ENCODE data around the gene MCEMP1.
"Not testable (repeated sequence)": the region's sequence is repeated elsewhere in the genome, so short reads cannot be mapped to it uniquely, and the experiment has no call there.

The MCEMP1 gene

GRCh38 chr19:7643629-7644549, 33.0 kb upstream of the MCEMP1 start:
- DNase-seq = not testable (repeated sequence)

GRCh38 chr19:7644550-7644877, 32.4 kb upstream of the MCEMP1 start:
- DNase-seq = no peak

DNA sequence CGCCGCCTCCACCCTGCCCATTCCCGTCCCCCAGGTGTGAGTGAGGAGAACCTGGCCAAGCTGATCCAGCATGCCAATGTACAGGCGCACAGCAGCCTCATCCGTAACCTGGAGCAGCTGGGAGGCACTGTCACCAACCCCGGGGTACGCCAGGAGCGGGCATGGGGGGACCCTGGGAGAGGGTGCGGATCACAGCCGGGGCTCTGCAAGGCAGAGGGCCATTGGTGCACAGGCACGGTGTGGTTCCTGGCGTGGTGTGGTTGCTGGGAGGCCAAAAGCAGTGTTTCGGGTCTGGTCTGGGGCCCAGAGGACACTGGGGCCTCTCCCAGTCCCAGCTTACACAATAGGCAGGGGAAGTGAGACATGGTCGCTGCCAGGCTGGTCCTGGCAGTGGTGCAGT, 31.7 kb upstream of the MCEMP1 start:
- DNase-seq = no peak

DNA sequence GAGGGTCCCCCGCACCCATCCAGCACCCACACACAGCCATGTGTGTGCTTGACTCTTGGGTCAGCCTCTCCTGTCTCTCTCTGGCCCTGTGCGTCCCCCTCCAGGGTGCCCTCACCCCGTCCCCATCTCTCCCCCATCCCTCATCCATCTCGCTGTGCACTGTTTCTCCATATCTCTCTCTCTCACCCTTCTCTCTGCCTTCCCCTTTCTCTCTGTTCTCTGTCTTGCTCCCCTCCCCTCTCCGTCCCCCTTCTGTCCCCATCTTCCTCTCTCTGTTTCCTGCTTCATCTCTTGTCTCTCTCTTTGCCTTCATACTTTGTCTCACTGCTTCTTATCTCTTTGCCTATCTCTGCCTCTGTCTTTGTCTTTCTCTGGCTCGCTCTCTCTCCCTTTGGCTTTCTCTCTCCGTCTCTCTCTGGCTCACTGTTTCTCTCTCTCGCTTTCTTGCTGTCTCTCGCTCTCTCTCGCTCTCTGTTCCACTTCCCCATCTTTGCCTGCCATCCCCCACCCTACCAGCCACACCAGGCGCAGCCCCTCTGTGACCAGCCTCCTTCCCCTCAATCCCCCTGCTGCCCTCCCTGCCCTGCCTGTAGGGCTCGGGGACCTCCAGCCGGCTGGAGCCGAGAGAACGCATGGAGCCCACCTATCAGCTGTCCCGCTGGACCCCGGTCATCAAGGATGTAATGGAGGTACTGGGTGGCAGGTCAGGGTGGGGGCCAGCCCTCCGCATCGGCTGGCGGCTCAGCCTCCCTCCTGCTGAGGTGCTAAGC, 31.0 kb upstream of the MCEMP1 start:
- no peak for DNase-seq

GRCh38 chr19:7646426-7646700, 30.5 kb upstream of the MCEMP1 start:
- DNase-seq = no peak

- no peak for DNase-seq
Observed at GRCh38 chr19:7647156-7647555, 29.7 kb upstream of the MCEMP1 start.

GRCh38 chr19:7648265-7649014, 28.4 kb upstream of the MCEMP1 start:
- no peak for DNase-seq

DNA sequence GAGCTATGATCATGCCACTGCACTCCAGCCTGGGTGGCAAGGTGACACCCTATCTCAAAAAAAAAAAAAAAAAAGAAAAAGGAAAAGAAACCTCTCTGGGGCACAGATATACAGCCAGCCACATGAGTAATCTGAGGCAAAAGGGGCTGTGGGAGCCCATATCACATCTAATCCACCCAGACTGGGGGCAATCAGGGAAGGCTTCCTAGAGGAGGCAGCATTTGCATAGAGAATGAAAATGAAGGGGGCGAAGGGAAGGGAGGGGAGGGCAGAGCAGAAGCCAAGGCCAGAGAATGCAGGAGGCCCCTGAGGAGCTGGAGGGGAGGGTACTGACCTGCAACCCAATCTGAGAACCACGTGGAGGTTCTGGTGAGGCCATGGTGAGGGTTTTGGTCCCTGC, 26.7 kb upstream of the MCEMP1 start:
- DNase-seq = no peak

DNA sequence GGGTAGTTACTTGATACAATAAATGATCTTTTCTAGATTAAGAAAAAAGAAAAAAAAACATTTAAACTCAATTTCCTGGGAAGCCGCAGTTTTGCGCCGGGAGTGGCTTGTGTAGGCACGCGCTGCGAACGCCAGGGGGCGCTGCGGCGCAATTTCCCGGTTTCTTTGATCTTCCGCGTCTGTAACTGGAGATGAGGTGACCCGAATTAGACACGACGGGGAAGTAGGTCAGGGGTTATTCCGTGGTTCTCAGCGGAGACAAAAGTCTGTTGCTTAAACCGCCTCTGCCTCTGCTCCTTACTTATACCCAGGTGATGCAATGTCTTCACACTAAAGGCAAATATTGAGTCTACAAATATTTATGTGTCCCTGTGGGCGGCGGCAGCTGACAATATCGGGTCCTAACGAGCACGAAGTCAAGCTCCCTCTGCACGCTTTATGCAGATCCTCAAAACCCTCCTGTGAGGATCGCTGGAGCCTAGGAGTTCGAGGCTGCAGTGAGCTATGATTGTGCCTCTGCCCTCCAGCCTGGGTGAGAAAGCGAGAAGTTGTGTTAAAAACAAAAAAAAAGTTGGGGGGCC, 24.7 kb upstream of the MCEMP1 start:
- peak; percentile 81 to 84 for DNase-seq

- no peak for DNase-seq
Observed at GRCh38 chr19:7654401-7654800, 22.5 kb upstream of the MCEMP1 start.

DNA sequence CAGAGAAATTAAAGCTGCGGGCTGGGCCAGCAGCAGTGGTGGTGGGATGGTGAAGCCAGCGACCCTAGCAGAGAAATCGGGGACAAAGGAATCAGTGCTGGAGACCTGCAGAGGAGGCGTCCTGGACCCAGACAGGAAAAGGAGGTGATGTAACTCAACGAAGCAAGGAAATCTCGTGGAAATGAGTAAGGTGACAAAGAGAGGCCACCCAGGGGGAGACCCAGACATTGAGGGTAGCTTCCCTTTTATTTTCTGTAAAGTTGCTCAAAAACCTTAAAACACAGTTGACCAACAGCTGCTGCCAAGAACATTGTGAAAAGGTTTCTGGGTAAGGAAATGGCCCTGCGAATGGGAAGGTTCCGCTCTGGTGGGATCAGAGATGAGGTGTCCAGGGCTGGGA, 21.3 kb upstream of the MCEMP1 start:
- DNase-seq = no peak

- DNase-seq = no peak
Observed at GRCh38 chr19:7657131-7657751, 19.6 kb upstream of the MCEMP1 start.

DNA sequence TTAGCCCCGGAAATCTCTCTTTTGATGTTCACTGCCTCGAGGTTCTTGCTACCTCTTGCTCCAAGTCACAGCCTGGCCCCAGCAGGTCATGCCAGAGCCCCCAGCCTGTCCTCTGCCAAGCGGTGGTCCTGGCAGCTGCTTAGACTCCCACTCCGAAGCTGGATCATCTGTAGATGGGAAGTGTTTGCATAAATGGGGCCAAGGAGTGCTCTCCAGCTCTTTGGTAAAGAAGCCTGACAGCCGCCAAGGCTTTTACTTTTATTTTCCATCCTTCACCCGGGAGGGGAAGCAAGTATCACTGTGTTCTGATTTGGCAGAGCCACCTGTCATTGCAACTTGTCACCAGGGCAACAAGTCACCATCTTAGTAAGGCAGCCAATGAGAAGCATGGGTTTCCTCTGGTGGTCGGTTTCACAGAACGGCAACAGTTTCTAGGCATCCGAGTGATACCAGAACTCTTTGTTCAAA, 18.6 kb upstream of the MCEMP1 start:
- DNase-seq = peak in 1 of 2 experiments; percentile 29

GRCh38 chr19:7661744-7662538, 14.9 kb upstream of the MCEMP1 start:
- no peak for DNase-seq

DNA sequence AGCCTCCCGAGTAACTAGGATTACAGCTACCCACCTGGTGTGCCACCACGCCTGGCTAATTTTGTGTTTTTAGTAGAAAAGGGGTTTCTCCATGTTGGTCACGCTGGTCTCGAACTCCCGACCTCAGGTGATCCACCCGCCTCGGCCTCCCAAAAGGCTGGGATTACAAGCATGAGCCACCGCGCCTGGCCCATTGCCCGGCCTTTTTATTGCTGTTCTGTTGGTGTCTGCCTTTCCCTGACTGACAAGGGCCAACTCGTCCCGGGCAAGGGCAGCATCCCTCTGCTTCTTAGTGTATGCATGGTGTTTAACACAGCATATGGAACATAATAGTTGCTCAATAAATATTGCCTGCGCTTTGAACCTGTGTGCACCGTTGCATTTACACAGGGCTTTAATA, 14.2 kb upstream of the MCEMP1 start:
- DNase-seq = no peak

DNA sequence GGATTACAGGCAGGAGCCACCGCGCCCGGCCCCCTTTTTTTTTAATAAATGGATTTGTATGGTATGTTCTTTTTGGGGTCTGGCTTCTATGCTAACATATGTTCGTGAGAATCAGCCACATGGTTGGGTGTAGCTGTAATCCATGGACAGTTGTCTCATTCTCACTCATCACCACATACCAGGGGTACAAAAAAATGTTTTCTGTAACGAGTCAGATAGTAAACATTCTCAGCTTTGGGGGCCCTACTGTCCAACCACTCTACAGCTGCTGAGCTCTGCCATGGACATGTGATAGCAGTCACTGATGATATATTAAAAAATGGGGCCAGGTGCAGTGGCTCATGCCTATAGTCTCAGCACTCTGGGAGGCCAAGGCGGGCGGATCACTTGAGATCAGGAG, 13.2 kb upstream of the MCEMP1 start:
- DNase-seq = no peak

DNA sequence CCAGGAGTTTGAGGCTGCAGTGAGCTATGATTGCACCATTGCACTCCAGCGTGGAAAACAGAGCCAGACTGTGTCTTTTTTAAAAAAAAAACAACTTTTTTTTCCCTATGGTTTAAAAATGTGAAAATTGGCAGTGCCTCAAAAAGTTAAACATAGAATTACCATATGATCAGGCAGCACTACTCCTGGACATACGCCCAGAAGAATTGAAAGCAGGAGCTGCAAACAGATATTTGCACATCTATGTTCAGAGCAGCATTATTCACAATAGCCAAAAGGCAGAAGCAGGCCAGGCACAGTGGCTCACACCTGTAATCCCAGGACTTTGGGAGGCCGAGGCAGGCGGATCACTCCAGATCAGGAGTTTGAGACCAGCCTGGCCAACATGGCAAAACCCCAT, 11.8 kb upstream of the MCEMP1 start:
- no peak for DNase-seq

- DNase-seq = no peak
Observed at GRCh38 chr19:7668842-7669241, 8.0 kb upstream of the MCEMP1 start, which contains the start of gene RETN. TSS of gene RETN (plus strand) at chr19:7669049. CDS start at chr19:7669327, 278 bp downstream.

DNA sequence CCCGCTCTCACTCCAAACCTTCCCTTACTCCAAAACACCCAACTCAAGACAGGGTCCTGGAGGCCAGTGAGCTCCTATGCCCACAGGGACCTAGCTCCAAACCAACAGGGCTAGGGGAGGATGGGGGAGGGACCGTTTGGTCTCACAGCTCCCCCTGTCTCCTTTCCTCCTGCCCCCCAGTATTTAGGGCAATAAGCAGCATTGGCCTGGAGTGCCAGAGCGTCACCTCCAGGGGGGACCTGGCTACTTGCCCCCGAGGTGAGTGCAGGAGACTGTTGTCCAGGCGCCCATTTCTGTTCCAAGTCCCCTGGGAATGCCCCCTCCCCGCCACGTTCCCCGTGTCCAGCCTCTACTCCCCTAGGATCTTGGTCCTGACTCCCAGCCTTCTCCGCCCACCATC, 7.2 kb upstream of the MCEMP1 start:
- DNase-seq = no peak

GRCh38 chr19:7670150-7670783, 6.6 kb upstream of the MCEMP1 start:
- DNase-seq = peak in 1 of 2 experiments; percentile 10

GRCh38 chr19:7670790-7671189, 6.1 kb upstream of the MCEMP1 start:
- no peak for DNase-seq

Measured in activated CD4-positive, alpha-beta T cell treated with anti-CD3 and anti-CD28 coated beads, Interleukin-2, amount 50 U/mL, for 4 hours (primary cell).